ENCODE results near the gene RRM2.
A peak's percentile ranks its signal among the peaks of the same experiment; 100 is the strongest.

The RRM2 gene

GRCh38 chr2:10135296-10136089 lies 13.0 kb downstream of the RRM2 start:
- no peak for TF ChIP-seq ZFX (IDR thresholded peaks at IDR 0.05)
- TF ChIP-seq CTCF (conservative IDR thresholded peaks at IDR 0.05) = no peak
- H3K27ac ChIP-seq = no peak overlapping the region

- no peak overlapping the region for H3K27ac ChIP-seq
- TF ChIP-seq ZFX (IDR thresholded peaks at IDR 0.05) (no peak), CTCF (conservative IDR thresholded peaks at IDR 0.05) (no peak)
Measured at GRCh38 chr2:10136101-10136934, 13.8 kb downstream of the RRM2 start.

- TF ChIP-seq ZFX (IDR thresholded peaks at IDR 0.05) (no peak), CTCF (conservative IDR thresholded peaks at IDR 0.05) (no peak)
- no peak overlapping the region for H3K27ac ChIP-seq
Measured at GRCh38 chr2:10137053-10137843, 14.7 kb downstream of the RRM2 start.

GRCh38 chr2:10139536-10139935 lies 17.0 kb downstream of the RRM2 start:
- no peak overlapping the region for H3K27ac ChIP-seq
- TF ChIP-seq CTCF (conservative IDR thresholded peaks at IDR 0.05) (no peak), ZFX (IDR thresholded peaks at IDR 0.05) (no peak)

- no peak overlapping the region for H3K27ac ChIP-seq
- no peak for TF ChIP-seq ZFX (IDR thresholded peaks at IDR 0.05)
- no peak for TF ChIP-seq CTCF (conservative IDR thresholded peaks at IDR 0.05)
Measured at GRCh38 chr2:10140841-10141610, 18.5 kb downstream of the RRM2 start.

- H3K27ac ChIP-seq = no peak overlapping the region
- TF ChIP-seq ZFX (IDR thresholded peaks at IDR 0.05) (no peak), CTCF (conservative IDR thresholded peaks at IDR 0.05) (peak; percentile 70)
Measured at GRCh38 chr2:10141736-10142639, 19.4 kb downstream of the RRM2 start.

Data from C4-2B (cell line).